SU-DHL-6 (cell line): ENCODE measurements around the gene LAMA2.

Experiments
- EZH2phosphoT487 ChIP-seq: fragments of 200-600 bp; sonication (generic), shearing (Covaris generic); conservative IDR thresholded peaks from 2 replicates; pipeline ENCODE4 v1.6.1; 2018; ENCODE audit warnings: mild to moderate bottlenecking, antibody characterized with exemption, low read length, moderate library complexity, mixed read lengths
- TF ChIP-seq, protein P1 (sequence below): fragments of 200-600 bp; sonication (generic); IDR thresholded peaks from one replicate; pipeline ENCODE4 v1.5.1; 2017; ENCODE audit warnings: antibody characterized with exemption, mild to moderate bottlenecking, low read length, moderate library complexity; ENCODE audit not compliant: insufficient read depth, poor library complexity, severe bottlenecking

DNA sequence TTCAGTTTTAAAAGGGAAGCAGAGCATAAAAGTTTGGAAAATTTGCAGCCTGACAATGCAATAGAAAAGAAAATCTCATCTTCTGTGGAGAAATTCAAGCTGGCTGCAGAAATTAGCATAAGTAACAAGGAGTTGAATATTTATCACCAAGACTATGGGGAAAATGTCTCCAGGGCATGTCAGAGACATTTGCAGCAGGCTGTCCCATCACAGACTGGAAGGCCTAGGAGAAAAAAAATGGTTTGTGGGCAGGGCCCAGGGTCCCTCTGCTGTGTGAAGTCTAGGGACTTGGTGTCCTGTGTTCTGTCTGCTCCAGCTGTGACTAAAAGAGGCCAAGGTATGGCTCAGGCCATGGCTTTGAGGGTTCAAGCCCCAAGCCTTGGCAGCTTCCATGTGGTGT is 8.1 kb upstream of the LAMA2 start:
- TF ChIP-seq, protein P1, sequence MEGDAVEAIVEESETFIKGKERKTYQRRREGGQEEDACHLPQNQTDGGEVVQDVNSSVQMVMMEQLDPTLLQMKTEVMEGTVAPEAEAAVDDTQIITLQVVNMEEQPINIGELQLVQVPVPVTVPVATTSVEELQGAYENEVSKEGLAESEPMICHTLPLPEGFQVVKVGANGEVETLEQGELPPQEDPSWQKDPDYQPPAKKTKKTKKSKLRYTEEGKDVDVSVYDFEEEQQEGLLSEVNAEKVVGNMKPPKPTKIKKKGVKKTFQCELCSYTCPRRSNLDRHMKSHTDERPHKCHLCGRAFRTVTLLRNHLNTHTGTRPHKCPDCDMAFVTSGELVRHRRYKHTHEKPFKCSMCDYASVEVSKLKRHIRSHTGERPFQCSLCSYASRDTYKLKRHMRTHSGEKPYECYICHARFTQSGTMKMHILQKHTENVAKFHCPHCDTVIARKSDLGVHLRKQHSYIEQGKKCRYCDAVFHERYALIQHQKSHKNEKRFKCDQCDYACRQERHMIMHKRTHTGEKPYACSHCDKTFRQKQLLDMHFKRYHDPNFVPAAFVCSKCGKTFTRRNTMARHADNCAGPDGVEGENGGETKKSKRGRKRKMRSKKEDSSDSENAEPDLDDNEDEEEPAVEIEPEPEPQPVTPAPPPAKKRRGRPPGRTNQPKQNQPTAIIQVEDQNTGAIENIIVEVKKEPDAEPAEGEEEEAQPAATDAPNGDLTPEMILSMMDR: no peak
- TF ChIP-seq EZH2phosphoT487: no peak
